Measurements from ENCODE around the gene RGS5. TPM values are rescaled to one million over a fixed set of nuclear protein-coding genes. Genes with fewer than 3 reads are reported as not detected.

The RGS5 gene
- total and polyA plus RNA-seq, 3 experiments from 2014 or later: 2.8 to 4.9 (median 3.0) TPM

DNA sequence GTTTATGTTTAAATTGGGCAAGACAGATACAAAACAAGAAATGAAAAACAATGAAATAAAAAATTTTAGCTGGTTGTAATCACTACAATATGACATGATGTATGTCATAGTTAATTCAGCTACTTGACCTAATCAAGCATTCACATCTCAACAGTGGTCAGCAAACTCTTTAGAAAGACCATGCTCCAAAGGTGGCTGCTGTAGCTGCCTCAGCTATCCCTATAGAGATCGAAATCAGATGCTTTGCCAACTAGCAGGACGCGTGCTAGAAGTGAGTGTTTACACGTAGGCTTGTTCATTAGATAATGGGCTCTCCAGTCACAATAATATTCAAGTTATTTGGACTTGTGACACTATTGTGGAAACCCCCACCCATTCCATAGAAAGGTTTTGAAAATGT, 25.9 kb downstream of the RGS5 start:
- Histone ChIP-seq H3K27me3 (ENCODE audit: insufficient read depth, low read length, poor library complexity, severe bottlenecking) (no peaks in the 10 kb centered on the region), H3K9me3 (ENCODE audit: low read length) (no peaks in the 10 kb centered on the region), H3K27ac (ENCODE audit: low read depth, low read length) (no peak overlapping the region), H3K4me3 (ENCODE audit: low read length) (no peak overlapping the region), H3K4me1 (ENCODE audit: insufficient read depth, low read length) (no peaks in the 10 kb centered on the region), H3K36me3 (ENCODE audit: insufficient read depth, low read length) (no peaks in the 10 kb centered on the region)
- CTCF ChIA-PET: interaction anchor here (1.4 kb wide), 1 partner anchor 12 kb away, joined by 3 read pairs; no protein-coding TSS in a partner anchor
- Mint-ChIP-seq H3K9me3 (no peaks in the 10 kb centered on the region), H3K27me3 (peaks cover 0 to 13% of the 10 kb centered on the region in 2 donors), H3K4me1 (no peaks in the 10 kb centered on the region), H3K4me3 (no peak overlapping the region), H3K36me3 (no peaks in the 10 kb centered on the region), H3K27ac (no peak overlapping the region)
- POLR2A ChIA-PET: no interaction called here
- no peak for DNase-seq

DNA sequence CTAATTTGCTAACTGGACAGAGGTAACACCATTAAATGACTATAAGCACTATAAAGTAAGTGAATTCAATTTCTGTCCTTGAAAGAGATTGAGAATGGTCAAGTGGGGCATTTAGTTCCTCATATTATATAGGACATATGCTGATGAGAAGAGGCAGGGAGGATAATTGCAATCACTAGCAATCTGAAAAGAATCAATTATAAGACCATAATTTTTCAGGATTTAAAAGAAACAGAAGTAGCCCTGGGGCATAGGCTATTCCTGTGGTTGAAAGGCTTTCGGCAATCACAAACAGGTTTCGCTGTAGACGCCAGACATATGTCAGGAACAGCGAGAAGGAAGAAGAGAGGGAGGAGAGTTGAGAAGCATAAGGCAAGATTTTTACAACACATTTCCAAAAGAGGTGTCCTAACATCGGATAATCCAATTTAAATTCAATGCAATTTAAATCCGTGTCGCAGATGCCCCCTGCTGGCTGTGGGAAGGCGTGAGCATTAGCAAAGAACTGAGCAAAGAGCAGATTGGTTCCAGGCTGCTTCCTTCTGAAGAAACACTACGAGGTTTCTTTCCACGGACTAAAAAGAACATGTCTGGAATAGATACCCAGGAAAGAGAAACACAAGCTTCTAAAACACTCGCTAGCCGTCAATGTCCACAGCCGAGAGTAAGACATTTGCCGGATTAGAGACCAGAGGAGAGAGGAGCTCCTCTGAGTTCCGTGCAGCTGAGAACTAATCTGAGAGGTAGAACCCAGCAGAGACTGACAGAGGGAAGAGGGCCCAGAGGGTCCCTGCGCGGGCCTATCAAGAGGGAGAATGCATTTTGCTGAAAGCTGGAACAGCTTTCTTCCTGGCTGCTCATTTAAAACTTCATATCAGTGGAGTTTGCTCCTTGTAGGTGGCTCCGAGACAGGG, 27.9 kb downstream of the RGS5 start:
- Mint-ChIP-seq H3K36me3 (no peaks in the 10 kb centered on the region), H3K9me3 (no peaks in the 10 kb centered on the region), H3K27ac (no peak overlapping the region), H3K4me1 (no peaks in the 10 kb centered on the region), H3K4me3 (no peak overlapping the region), H3K27me3 (peaks cover 0 to 13% of the 10 kb centered on the region in 2 donors)
- CTCF ChIA-PET: no interaction called here
- H3K4me1 ChIP-seq (ENCODE audit: insufficient read depth, low read length): no peaks in the 10 kb centered on the region
- no peaks in the 10 kb centered on the region for H3K9me3 ChIP-seq (ENCODE audit: low read length)
- H3K4me3 ChIP-seq (ENCODE audit: low read length): no peak overlapping the region
- no peak for DNase-seq
- H3K27me3 ChIP-seq (ENCODE audit: insufficient read depth, low read length, poor library complexity, severe bottlenecking): no peaks in the 10 kb centered on the region
- H3K36me3 ChIP-seq (ENCODE audit: insufficient read depth, low read length): no peaks in the 10 kb centered on the region
- POLR2A ChIA-PET: no interaction called here
- no peak overlapping the region for H3K27ac ChIP-seq (ENCODE audit: low read depth, low read length)

DNA sequence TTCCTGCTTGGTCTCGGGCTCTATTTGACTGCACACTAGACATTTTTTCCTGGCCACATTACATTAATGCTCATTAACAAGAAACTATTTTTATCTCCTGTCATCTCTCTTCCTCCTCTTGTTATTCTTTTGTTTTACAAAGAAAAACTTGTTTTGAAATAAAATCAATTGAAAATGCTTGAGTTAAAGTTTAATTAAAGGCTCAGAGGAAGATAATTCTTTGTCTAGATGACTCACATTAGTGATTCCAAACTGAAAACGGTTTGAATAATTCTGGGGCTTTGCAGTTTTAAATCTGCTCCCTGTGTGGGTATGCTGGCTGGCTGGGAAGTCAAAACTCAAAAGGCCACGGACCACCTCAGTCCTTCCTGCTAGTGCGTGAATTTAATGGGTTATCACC, 29.6 kb downstream of the RGS5 start:
- Mint-ChIP-seq H3K4me3 (peak overlapping the region in 1 of 7 donors; percentile 32), H3K27ac (no peak overlapping the region), H3K4me1 (no peaks in the 10 kb centered on the region), H3K27me3 (peaks cover 0 to 13% of the 10 kb centered on the region in 2 donors), H3K36me3 (no peaks in the 10 kb centered on the region), H3K9me3 (no peaks in the 10 kb centered on the region)
- no peaks in the 10 kb centered on the region for H3K27me3 ChIP-seq (ENCODE audit: insufficient read depth, low read length, poor library complexity, severe bottlenecking)
- H3K4me3 ChIP-seq (ENCODE audit: low read length): no peak overlapping the region
- POLR2A ChIA-PET: no interaction called here
- no peaks in the 10 kb centered on the region for H3K9me3 ChIP-seq (ENCODE audit: low read length)
- no peaks in the 10 kb centered on the region for H3K4me1 ChIP-seq (ENCODE audit: insufficient read depth, low read length)
- no peak for DNase-seq
- no peak overlapping the region for H3K27ac ChIP-seq (ENCODE audit: low read depth, low read length)
- H3K36me3 ChIP-seq (ENCODE audit: insufficient read depth, low read length): no peaks in the 10 kb centered on the region
- CTCF ChIA-PET: no interaction called here

DNA sequence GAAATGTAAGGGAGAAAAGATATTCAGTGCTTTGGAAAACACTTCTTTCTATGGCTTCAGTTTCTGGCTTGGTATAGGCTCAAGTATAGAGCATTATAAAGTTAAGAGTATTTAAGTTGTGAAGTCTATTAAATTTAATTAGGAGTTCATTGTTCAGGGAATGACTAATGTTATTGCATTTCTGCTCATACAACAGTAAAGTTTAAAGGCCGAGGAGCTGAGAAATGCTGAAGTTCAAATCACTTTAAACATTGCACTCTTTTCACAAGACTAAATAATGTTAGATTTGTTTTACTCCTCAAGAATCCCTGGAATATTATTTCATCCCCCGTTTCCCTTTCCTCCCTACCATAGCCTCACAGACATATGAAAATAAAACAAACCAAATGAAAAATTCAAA, 30.1 kb downstream of the RGS5 start:
- Histone ChIP-seq H3K36me3 (ENCODE audit: insufficient read depth, low read length) (no peaks in the 10 kb centered on the region), H3K27ac (ENCODE audit: low read depth, low read length) (no peak overlapping the region), H3K27me3 (ENCODE audit: insufficient read depth, low read length, poor library complexity, severe bottlenecking) (no peaks in the 10 kb centered on the region), H3K4me3 (ENCODE audit: low read length) (no peak overlapping the region), H3K9me3 (ENCODE audit: low read length) (no peaks in the 10 kb centered on the region), H3K4me1 (ENCODE audit: insufficient read depth, low read length) (no peaks in the 10 kb centered on the region)
- H3K9me3 Mint-ChIP-seq: no peaks in the 10 kb centered on the region
- no peaks in the 10 kb centered on the region for H3K36me3 Mint-ChIP-seq
- no peak for DNase-seq
- POLR2A ChIA-PET: no interaction called here
- H3K27ac Mint-ChIP-seq: no peak overlapping the region
- CTCF ChIA-PET: no interaction called here
- H3K27me3 Mint-ChIP-seq: peaks cover 0 to 13% of the 10 kb centered on the region in 2 donors
- no peak overlapping the region for H3K4me3 Mint-ChIP-seq
- H3K4me1 Mint-ChIP-seq: no peaks in the 10 kb centered on the region

DNA sequence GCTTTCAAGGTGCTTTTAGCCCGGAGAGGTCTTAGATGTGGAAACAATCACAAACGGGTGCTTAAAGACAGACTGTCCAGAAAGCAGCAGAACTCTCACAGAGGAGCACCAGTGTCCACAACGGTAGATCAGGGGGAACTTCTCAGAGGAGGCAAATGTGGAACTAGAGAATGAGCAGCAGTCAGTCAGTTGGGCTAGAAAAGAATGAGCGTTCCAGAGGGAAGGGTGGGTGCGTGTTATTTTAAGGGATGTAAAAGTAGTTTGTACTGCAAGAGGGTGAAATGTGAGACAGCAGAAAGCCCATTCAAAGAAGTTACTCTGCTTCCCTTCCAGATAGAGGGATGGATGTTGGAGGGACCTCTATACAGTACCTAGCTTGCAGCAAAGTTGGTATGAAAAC, 30.9 kb downstream of the RGS5 start:
- Histone ChIP-seq H3K36me3 (ENCODE audit: insufficient read depth, low read length) (no peaks in the 10 kb centered on the region), H3K27ac (ENCODE audit: low read depth, low read length) (no peak overlapping the region), H3K27me3 (ENCODE audit: insufficient read depth, low read length, poor library complexity, severe bottlenecking) (no peaks in the 10 kb centered on the region), H3K4me3 (ENCODE audit: low read length) (no peak overlapping the region), H3K9me3 (ENCODE audit: low read length) (no peaks in the 10 kb centered on the region), H3K4me1 (ENCODE audit: insufficient read depth, low read length) (no peaks in the 10 kb centered on the region)
- H3K36me3 Mint-ChIP-seq: no peaks in the 10 kb centered on the region
- CTCF ChIA-PET: no interaction called here
- peaks cover 0 to 13% of the 10 kb centered on the region in 2 donors for H3K27me3 Mint-ChIP-seq
- POLR2A ChIA-PET: no interaction called here
- H3K4me1 Mint-ChIP-seq: no peaks in the 10 kb centered on the region
- H3K27ac Mint-ChIP-seq: peak overlapping the region in 1 of 8 donors; percentile 8
- no peak overlapping the region for H3K4me3 Mint-ChIP-seq
- DNase-seq: no peak
- no peaks in the 10 kb centered on the region for H3K9me3 Mint-ChIP-seq

DNA sequence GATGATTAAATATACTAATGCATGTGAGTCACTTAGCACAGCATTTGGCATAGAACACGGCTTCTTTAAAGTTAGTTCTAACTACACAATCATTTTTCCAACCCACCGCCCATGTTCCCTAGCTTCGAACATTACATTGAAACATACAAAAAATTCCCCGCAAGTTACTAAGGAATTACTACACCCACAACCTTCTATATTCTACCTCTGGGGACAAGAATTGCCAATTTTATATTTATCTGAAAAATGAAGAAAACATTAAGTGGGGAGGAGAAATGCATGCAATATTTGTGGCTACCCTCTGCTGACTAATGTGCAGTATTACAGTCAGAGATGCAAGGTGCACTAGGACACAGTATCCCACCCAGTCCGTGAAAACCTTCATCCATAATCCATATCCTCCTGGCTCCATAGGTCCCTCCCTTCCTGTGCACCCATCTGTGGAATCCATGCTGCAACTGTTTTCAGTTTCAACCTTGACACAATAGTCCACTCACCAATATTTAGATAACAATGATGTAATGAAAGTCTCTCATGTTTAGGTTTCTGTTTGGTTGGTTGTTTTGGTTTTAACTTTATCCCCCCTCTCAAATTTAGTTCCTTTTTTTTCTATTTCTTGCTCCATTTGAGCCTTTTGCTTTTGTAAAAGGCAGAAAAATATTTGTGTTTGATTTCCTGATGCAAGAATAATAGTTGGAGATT, 31.6 kb downstream of the RGS5 start:
- no peak for DNase-seq
- no peak overlapping the region for H3K27ac Mint-ChIP-seq
- no peak overlapping the region for H3K4me3 Mint-ChIP-seq
- H3K9me3 Mint-ChIP-seq: no peaks in the 10 kb centered on the region
- no peaks in the 10 kb centered on the region for H3K4me1 ChIP-seq (ENCODE audit: insufficient read depth, low read length)
- H3K4me3 ChIP-seq (ENCODE audit: low read length): no peak overlapping the region
- POLR2A ChIA-PET: no interaction called here
- H3K4me1 Mint-ChIP-seq: no peaks in the 10 kb centered on the region
- no peaks in the 10 kb centered on the region for H3K27me3 ChIP-seq (ENCODE audit: insufficient read depth, low read length, poor library complexity, severe bottlenecking)
- peaks cover 0 to 13% of the 10 kb centered on the region in 2 donors for H3K27me3 Mint-ChIP-seq
- H3K36me3 ChIP-seq (ENCODE audit: insufficient read depth, low read length): no peaks in the 10 kb centered on the region
- H3K36me3 Mint-ChIP-seq: no peaks in the 10 kb centered on the region
- H3K27ac ChIP-seq (ENCODE audit: low read depth, low read length): no peak overlapping the region
- CTCF ChIA-PET: no interaction called here
- no peaks in the 10 kb centered on the region for H3K9me3 ChIP-seq (ENCODE audit: low read length)

DNA sequence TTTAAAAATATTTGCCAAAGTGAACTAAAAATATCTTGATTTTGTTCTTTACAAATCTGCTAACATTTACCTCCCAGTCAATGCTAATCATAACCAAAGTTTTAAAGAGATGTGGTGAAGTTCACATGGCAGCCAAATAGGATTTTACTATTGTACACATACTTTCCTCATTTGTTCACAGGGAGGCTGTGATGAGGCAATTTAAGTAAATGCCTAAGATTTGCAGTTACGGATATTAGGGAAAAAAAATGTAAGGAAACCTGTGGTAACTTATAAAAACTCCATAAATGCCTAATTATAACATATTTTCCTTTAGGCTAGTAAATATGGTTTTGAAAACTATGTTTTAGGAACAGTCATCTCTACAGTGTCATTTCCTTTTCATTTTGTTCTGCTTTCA, 32.4 kb downstream of the RGS5 start:
- Mint-ChIP-seq H3K27me3 (peaks cover 0 to 10% of the 10 kb centered on the region in 2 donors), H3K27ac (no peak overlapping the region), H3K36me3 (no peaks in the 10 kb centered on the region), H3K9me3 (no peaks in the 10 kb centered on the region), H3K4me3 (no peak overlapping the region), H3K4me1 (no peaks in the 10 kb centered on the region)
- no peak for DNase-seq
- H3K4me3 ChIP-seq (ENCODE audit: low read length): no peak overlapping the region
- H3K27me3 ChIP-seq (ENCODE audit: insufficient read depth, low read length, poor library complexity, severe bottlenecking): no peaks in the 10 kb centered on the region
- no peaks in the 10 kb centered on the region for H3K36me3 ChIP-seq (ENCODE audit: insufficient read depth, low read length)
- H3K27ac ChIP-seq (ENCODE audit: low read depth, low read length): no peak overlapping the region
- CTCF ChIA-PET: no interaction called here
- POLR2A ChIA-PET: no interaction called here
- no peaks in the 10 kb centered on the region for H3K4me1 ChIP-seq (ENCODE audit: insufficient read depth, low read length)
- H3K9me3 ChIP-seq (ENCODE audit: low read length): no peaks in the 10 kb centered on the region

DNA sequence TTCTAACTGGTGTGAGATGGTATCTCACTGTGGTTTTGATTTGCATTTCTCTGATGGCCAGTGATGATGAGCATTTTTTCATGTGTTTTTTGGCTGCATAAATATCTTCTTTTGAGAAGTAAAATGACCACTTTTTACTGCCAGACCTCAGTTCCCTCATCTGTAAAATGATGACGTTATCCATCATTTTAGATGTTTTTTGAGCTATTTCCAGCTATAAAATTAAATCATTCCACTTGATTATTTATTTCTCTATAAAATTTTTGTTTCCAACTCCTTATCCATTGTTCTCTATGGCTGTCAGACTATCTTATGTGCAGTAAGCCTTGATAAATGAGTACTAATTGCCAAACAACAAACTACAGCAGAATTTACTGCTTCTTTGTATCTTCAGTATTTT, 33.2 kb downstream of the RGS5 start:
- Mint-ChIP-seq H3K4me3 (no peak overlapping the region), H3K9me3 (no peaks in the 10 kb centered on the region), H3K27me3 (peaks cover 0 to 5% of the 10 kb centered on the region in 2 donors), H3K36me3 (no peaks in the 10 kb centered on the region), H3K4me1 (no peaks in the 10 kb centered on the region), H3K27ac (no peak overlapping the region)
- H3K27me3 ChIP-seq (ENCODE audit: insufficient read depth, low read length, poor library complexity, severe bottlenecking): no peaks in the 10 kb centered on the region
- no peak overlapping the region for H3K27ac ChIP-seq (ENCODE audit: low read depth, low read length)
- CTCF ChIA-PET: no interaction called here
- H3K36me3 ChIP-seq (ENCODE audit: insufficient read depth, low read length): no peaks in the 10 kb centered on the region
- H3K4me1 ChIP-seq (ENCODE audit: insufficient read depth, low read length): no peaks in the 10 kb centered on the region
- H3K4me3 ChIP-seq (ENCODE audit: low read length): no peak overlapping the region
- no peak for DNase-seq
- POLR2A ChIA-PET: no interaction called here
- H3K9me3 ChIP-seq (ENCODE audit: low read length): no peaks in the 10 kb centered on the region
